Measurements from ENCODE around the gene ANKRD44.

GRCh38 chr2:197357986-197358385, 47.4 kb upstream of the ANKRD44 start:
- TF ChIP-seq FOXS1 (CRISPR knock-in tag; IDR thresholded peaks at IDR 0.05) = no peak
- TF ChIP-seq JUNB (IDR thresholded peaks at IDR 0.05) = no peak

Measured in A549 (cell line).